HepG2 (cell line): ENCODE results near the gene SPATC1L. TPM values are rescaled to one million over a fixed set of nuclear protein-coding genes. Genes with fewer than 3 reads are reported as not detected.

Source experiments
- ARID2 ChIP-seq: sonication (generic); formaldehyde crosslinking; IDR thresholded peaks from 2 replicates; pipeline ENCODE4 v1.8.1; 2022; ENCODE audit warnings: mild to moderate bottlenecking, missing genetic modification reagents, borderline replicate concordance
- ARNT2 ChIP-seq: sonication (generic); formaldehyde crosslinking; IDR thresholded peaks from 2 replicates; pipeline ENCODE4 v1.8.0; 2022; ENCODE audit warnings: mild to moderate bottlenecking, low read depth, missing genetic modification reagents, moderate library complexity
- HNRNPK ChIP-seq: fragments of 200-400 bp; formaldehyde crosslinking; IDR thresholded peaks from 2 replicates; pipeline ENCODE4 v1.6.1; 2018; ENCODE audit warnings: low read length, low read depth, moderate library complexity, mild to moderate bottlenecking; ENCODE audit not compliant: poor library complexity, severe bottlenecking
- JUN ChIP-seq: sonication (generic); formaldehyde crosslinking; IDR thresholded peaks from 2 replicates; pipeline ENCODE4 v1.4.0; 2020; ENCODE audit warnings: mild to moderate bottlenecking, missing genetic modification reagents
- MAFF ChIP-seq: IDR thresholded peaks from 2 replicates; pipeline ENCODE4 v1.6.1; 2011; ENCODE audit warnings: low read depth, low read length, improper control_type of control experiment
- MXI1 ChIP-seq: IDR thresholded peaks from 3 replicates; pipeline ENCODE4 v1.6.1; 2012; ENCODE audit warnings: low read depth, low read length, inconsistent platforms, borderline replicate concordance
- RCOR2 ChIP-seq: IDR thresholded peaks from 2 replicates; pipeline ENCODE4 v1.6.1; 2016; ENCODE audit warnings: missing biosample characterization, missing genetic modification reagents
- TCF7L2 ChIP-seq: IDR thresholded peaks from 2 replicates; pipeline ENCODE4 v1.6.1; 2011; ENCODE audit warnings: mild to moderate bottlenecking, low read depth, low read length, moderate library complexity
- YEATS4 ChIP-seq: sonication (generic); formaldehyde crosslinking; IDR thresholded peaks from 2 replicates; pipeline ENCODE4 v1.4.0; 2020; ENCODE audit warnings: missing genetic modification reagents, borderline replicate concordance
- ZNF556 ChIP-seq: sonication (generic); formaldehyde crosslinking; IDR thresholded peaks from 2 replicates; pipeline ENCODE4 v1.4.0; 2020; ENCODE audit warnings: mild to moderate bottlenecking, missing genetic modification reagents, borderline replicate concordance
- ZNF563 ChIP-seq: sonication (generic); formaldehyde crosslinking; IDR thresholded peaks from 2 replicates; pipeline ENCODE4 v1.8.0; 2022; ENCODE audit warnings: mild to moderate bottlenecking, moderate library complexity, missing genetic modification reagents
- polyA plus RNA-seq, 8 experiments: library from polyadenylated mRNA; depleted of rRNA in 3 of 8; stranded (reverse) in 7 of 8; unstranded in 1 of 8; fragments of >200 nt; fragmentation: Illumina TruSeq in 4 of 8; extraction: Trizol in 4 of 8; gene quantifications; 2 replicates each; pipeline versions ENCODE4 v1.2.1 to v1.2.3, GENCODE V29; 2011 to 2016; ENCODE audit warnings: low read depth in 4 of 8, missing spikeins in 1 of 8, mixed read lengths in 1 of 8; ENCODE audit not compliant: insufficient read depth in 1 of 8
- total RNA-seq, 5 experiments: library from RNA; depleted of rRNA; stranded (reverse); fragments of >200 nt; fragmentation: Illumina TruSeq; extraction: Trizol; gene quantifications; 2 replicates each; pipeline ENCODE4 v1.2.3, GENCODE V29; 2016; ENCODE audit warnings: low read depth in 1 of 5
- TF ChIP-seq, protein P1 (sequence below): IDR thresholded peaks from 2 replicates; pipeline ENCODE4 v1.6.1; 2016; ENCODE audit warnings: mild to moderate bottlenecking, missing biosample characterization, missing genetic modification reagents
- TF ChIP-seq, protein P2 (sequence below): sonication (generic); formaldehyde crosslinking; IDR thresholded peaks from 2 replicates; pipeline ENCODE4 v1.4.0; 2020; ENCODE audit warnings: missing genetic modification reagents, borderline replicate concordance
- TF ChIP-seq, protein P3 (sequence below): sonication (generic); formaldehyde crosslinking; IDR thresholded peaks from 2 replicates; pipeline ENCODE4 v1.8.0; 2022; ENCODE audit warnings: mild to moderate bottlenecking, missing genetic modification reagents
- TF ChIP-seq, protein P4 (sequence below): IDR thresholded peaks from 2 replicates; pipeline ENCODE4 v1.6.1; 2012; ENCODE audit warnings: low read length, improper control_type of control experiment
- TF ChIP-seq, protein P5 (sequence below), 2 experiments: sonication (generic) in 1 of 2; formaldehyde crosslinking in 1 of 2; IDR thresholded peaks; 2 replicates each; pipeline versions ENCODE4 v1.4.0 to v1.6.1; 2016 to 2020; ENCODE audit warnings: borderline replicate concordance in 1 of 2, low read depth in 1 of 2, mild to moderate bottlenecking in 1 of 2, missing genetic modification reagents in 1 of 2

SPATC1L gene
- total and polyA plus RNA-seq, 2 of the 13 experiments (the other 11 are each of a cell fraction or from before 2014, with no cell fraction given): 1.4 to 3.3 TPM

DNA sequence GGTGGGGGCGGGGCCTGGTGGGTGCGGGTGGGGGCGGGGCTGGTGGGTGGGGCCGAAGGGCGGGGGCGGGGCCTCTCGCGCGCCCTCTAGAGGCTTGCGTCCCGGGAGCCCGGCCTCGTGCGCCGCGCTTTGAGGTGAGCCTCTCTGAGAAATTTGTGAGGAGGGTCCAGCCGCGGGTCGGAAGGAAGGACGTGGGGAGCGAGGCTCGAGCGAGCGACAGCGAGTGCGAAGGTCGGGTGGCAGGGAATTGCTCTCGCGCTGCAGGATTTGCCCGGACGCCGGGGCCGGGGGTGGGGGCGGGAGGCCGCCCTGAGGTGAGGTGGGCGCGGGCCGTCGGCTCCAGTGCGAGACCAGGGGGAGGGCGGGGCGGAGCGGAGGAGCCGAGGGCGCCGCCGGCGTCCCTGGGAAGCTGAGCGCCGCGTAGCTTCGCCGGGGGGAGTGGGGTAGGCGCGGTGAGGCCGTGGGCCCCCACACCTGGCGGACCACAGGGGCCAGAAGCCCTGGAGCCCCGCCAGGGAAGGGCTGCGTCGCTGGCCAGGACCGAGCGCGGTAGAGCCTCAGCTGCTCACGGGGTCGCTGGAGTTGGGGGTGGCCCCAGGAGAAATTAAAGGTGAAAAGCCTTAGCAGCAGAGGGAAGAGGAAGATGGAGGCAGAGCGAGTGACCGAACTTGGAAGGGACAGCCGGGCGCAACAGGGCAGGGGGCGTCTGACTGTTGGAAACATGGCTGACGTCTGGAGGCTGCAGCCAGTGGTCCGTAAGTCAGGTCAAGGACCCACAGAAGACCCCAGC, 45.1 kb upstream of the SPATC1L start (continued):
- TF ChIP-seq, protein P1, sequence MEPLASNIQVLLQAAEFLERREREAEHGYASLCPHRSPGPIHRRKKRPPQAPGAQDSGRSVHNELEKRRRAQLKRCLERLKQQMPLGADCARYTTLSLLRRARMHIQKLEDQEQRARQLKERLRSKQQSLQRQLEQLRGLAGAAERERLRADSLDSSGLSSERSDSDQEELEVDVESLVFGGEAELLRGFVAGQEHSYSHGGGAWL (CRISPR knock-in tag): peak; percentile 76
- TF ChIP-seq TCF7L2 (no peak), HNRNPK (peak; percentile 56), ARID2 (0 out of 2 replicates have a peak, but pooled peaks have one; percentile 56), ARNT2 (CRISPR knock-in tag) (peak; percentile 41), MXI1 (peak; percentile 79; the same call in 1 of the 3 replicates), ZNF556 (CRISPR knock-in tag) (0 out of 2 replicates have a peak, but pooled peaks have one; percentile 56), ZNF563 (CRISPR knock-in tag) (peak; percentile 69), MAFF (no peak), JUN (CRISPR knock-in tag) (no peak), RCOR2 (CRISPR knock-in tag) (no peak), YEATS4 (CRISPR knock-in tag) (peak; percentile 35; the same call in 1 of the 2 replicates)
- TF ChIP-seq, protein P2, sequence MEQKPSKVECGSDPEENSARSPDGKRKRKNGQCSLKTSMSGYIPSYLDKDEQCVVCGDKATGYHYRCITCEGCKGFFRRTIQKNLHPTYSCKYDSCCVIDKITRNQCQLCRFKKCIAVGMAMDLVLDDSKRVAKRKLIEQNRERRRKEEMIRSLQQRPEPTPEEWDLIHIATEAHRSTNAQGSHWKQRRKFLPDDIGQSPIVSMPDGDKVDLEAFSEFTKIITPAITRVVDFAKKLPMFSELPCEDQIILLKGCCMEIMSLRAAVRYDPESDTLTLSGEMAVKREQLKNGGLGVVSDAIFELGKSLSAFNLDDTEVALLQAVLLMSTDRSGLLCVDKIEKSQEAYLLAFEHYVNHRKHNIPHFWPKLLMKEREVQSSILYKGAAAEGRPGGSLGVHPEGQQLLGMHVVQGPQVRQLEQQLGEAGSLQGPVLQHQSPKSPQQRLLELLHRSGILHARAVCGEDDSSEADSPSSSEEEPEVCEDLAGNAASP: no peak
- TF ChIP-seq, protein P3, sequence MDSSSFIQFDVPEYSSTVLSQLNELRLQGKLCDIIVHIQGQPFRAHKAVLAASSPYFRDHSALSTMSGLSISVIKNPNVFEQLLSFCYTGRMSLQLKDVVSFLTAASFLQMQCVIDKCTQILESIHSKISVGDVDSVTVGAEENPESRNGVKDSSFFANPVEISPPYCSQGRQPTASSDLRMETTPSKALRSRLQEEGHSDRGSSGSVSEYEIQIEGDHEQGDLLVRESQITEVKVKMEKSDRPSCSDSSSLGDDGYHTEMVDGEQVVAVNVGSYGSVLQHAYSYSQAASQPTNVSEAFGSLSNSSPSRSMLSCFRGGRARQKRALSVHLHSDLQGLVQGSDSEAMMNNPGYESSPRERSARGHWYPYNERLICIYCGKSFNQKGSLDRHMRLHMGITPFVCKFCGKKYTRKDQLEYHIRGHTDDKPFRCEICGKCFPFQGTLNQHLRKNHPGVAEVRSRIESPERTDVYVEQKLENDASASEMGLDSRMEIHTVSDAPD (CRISPR knock-in tag): 0 out of 2 replicates have a peak, but pooled peaks have one; percentile 41
- TF ChIP-seq, protein P4, sequence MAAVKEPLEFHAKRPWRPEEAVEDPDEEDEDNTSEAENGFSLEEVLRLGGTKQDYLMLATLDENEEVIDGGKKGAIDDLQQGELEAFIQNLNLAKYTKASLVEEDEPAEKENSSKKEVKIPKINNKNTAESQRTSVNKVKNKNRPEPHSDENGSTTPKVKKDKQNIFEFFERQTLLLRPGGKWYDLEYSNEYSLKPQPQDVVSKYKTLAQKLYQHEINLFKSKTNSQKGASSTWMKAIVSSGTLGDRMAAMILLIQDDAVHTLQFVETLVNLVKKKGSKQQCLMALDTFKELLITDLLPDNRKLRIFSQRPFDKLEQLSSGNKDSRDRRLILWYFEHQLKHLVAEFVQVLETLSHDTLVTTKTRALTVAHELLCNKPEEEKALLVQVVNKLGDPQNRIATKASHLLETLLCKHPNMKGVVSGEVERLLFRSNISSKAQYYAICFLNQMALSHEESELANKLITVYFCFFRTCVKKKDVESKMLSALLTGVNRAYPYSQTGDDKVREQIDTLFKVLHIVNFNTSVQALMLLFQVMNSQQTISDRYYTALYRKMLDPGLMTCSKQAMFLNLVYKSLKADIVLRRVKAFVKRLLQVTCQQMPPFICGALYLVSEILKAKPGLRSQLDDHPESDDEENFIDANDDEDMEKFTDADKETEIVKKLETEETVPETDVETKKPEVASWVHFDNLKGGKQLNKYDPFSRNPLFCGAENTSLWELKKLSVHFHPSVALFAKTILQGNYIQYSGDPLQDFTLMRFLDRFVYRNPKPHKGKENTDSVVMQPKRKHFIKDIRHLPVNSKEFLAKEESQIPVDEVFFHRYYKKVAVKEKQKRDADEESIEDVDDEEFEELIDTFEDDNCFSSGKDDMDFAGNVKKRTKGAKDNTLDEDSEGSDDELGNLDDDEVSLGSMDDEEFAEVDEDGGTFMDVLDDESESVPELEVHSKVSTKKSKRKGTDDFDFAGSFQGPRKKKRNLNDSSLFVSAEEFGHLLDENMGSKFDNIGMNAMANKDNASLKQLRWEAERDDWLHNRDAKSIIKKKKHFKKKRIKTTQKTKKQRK: no peak
- TF ChIP-seq, protein P5, sequence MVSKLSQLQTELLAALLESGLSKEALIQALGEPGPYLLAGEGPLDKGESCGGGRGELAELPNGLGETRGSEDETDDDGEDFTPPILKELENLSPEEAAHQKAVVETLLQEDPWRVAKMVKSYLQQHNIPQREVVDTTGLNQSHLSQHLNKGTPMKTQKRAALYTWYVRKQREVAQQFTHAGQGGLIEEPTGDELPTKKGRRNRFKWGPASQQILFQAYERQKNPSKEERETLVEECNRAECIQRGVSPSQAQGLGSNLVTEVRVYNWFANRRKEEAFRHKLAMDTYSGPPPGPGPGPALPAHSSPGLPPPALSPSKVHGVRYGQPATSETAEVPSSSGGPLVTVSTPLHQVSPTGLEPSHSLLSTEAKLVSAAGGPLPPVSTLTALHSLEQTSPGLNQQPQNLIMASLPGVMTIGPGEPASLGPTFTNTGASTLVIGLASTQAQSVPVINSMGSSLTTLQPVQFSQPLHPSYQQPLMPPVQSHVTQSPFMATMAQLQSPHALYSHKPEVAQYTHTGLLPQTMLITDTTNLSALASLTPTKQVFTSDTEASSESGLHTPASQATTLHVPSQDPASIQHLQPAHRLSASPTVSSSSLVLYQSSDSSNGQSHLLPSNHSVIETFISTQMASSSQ (IDR thresholded peaks at IDR 0.05; ENCODE audit: low read depth): no peak
- TF ChIP-seq, protein P5 (CRISPR knock-in tag; IDR thresholded peaks at IDR 0.05; ENCODE audit: borderline replicate concordance): peak; percentile 33; the same call in 1 of the 2 replicates
